Embryonic facial prominence (tissue), 1 donor: Measurements from ENCODE around the gene UHRF1.
"Not testable (repeated sequence)": the region's sequence is repeated elsewhere in the genome, so short reads cannot be mapped to it uniquely, and the experiment has no call there.

Experiments
- DNase-seq: peaks from one replicate; pipeline ENCODE4 v3.0.0-alpha.2; 2016; ENCODE audit errors: extremely low spot score

UHRF1 gene

DNA sequence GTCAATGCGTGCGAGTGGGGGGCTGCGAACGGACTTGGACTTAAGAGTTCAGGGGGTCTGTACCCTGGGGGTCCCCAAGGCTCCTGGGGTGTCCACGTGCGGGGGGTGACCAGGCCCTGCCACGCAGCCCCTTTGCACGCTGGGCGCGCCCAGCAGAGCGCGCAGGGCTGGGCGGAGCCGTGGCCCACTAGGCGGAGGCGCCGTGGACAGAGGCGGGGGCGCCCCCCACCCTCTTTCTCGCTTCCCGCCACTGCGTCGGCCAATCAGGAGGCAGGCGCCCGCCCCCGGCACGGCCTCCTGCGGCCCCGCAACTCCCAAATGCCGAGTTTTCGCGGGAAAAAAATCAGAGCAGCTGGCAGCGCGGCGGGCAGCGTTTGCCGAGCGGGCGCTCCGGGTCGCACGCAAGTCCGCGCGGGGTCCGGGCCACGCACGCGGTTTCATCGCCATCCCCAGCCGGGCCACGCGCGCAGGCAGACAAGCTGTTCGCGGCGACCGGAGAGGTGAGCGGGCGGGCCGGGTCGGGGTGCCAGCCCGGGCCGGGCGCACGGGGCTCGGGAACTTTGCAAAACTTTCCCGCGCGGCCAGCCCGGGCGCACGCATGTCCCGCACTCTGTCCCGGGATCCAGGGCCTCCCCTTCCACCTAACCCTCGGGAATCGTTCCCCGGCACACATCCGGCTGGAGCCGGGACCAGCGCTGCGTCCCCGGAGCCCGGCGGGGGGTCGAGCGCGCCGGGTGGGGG is at the start of gene UHRF1:
Gene UHRF1 (plus strand): TSS at position 346 of the 741 bp plus-strand sequence. CDS start 1,385 bp downstream, outside the sequence.
- no peak for DNase-seq

DNA sequence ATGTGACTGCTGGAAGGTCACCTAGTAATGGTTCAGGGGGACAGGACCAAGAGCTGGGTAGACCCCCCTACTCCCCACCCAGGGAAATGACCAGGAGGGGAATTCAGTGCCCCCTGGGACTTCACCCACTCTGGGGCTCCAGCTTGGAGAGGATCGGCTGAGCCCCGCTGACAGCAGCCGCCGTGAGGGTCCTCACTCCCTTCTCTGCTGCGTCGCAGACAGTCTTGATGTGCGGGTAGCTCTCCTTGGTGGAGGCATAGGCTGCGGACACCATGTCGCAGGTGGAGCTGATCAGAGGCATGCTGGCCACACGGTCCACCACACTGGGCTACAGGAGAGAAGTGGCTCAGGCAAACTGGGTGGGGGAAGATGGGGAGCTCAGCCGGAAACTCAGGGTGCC is 49.6 kb upstream of the UHRF1 start:
- no peak for DNase-seq

DNA sequence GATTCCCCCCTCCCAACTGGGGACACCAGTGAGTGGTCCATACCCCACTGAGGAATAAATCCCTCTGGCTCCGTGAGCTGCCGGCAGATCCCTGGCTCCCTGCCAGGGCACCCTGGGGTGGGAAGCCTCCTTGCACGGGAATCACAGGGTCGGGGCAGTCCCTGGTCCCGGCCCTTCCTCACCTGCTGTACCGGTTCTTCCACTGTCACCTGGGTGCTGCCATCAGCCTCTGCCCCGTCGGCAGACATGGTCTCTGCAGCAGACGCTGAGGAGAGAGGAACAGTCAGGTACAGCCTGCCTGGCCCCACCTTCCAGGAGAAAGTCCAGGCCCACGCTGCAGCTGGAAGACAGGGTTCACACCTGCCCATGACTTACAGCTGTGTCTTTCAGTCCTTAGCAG is 48.2 kb upstream of the UHRF1 start:
- no peak for DNase-seq

DNA sequence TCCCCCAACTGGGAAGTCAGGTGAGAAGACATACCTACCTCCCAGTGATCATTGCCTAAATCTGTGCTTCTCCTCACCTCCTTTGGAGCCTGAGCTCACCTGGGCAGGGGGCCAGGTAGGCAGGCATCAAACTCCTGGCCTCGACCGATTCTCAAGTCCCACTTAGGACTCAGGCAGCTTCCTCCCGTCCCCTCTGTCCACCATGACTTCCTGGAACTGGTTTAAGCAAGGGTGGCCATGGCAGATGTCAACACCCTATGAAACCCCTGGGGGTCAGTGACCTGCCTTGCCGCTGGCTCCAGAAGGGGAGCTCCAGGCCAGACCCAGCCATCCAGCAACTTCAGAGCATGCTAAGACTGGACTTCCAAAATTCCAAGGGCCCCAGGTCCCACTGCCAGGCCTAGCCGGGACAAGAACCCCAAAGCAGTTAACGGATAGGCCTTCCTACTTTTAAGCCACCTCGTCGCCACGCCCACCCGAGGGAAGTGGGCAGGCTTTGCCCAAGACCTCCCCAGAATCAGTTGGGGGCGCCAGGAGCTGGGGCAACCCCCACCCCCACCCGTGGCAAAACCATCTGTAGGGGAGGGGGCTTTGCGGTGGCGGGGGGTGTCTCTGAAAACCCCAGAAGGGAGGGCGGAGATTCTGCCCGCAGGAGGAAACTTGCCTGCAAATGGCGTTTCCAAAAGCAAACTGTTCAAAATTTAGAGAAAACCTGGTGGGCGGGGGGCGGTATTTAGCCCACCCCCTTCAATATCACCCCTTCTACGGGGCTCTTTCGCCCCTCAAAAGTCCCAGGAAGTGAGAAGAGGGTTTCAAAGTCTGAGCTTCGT is 42.5 kb upstream of the UHRF1 start:
- no peak for DNase-seq

DNA sequence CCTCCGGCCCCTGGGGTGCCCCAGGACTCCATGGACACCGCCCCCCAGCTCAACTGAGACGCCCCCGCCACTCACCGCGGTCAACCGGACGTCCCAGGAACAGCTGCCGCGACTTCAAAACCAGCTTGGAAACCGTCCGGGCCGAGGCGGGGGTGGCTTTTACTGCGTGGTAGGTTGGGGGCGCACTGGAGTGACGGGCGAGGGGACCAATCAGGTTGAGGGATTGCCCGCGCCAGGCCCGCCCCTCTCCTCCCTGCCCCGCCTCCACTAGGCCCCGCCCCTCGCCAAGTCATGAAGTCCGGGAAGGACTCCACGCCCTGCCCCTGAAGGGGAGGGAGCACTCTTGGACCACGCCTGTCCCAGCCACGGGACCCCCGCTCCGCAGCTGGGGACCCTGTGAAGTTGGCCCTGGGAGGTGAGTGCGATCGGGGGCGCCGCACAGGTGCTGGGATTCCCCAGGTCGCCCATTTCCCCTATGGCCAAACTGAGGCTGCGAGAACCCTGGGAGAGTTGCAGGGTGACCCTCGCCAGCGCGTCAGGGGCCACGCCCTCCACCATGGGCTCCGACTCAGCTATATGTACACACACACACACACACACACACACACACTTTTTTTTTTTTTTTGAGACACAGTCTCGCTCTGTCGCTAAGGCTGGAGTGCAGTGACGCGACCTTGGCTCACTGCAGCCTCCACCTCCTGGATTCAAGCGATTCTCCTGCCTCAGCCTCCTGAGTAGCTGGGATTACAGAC is 41.6 kb upstream of the UHRF1 start, which contains the start of gene PLIN3:
Gene PLIN3 (minus strand): TSS at position 134 of the 752 bp plus-strand sequence. CDS start 6,273 bp downstream, outside the sequence.
- peak; percentile 89 for DNase-seq

DNA sequence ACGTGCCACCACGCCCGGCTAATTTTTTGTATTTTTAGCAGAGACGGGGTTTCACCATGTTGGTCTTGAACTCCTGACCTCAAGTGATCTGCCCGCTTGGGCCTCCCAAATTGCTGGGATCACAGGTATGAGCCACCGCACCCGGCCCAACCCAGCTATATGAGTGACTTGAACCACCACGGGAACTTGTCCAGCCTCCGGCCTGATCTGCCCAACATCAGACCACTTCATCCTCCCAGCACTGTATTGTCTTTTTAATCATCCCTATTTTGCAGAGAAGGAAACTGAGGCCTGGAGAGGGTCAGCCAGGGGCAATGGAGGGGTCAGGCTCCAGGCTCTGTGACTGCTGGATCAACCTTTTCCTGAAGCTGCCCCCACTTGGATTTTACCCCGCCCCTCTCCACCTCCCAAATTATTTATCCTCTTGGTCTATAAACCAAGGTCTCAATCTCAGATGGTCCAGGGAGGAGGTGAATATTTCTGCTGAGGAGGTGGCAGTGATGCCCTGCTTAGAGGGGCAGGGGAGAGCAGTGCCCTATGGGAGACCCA is 40.9 kb upstream of the UHRF1 start:
- DNase-seq = no peak

DNA sequence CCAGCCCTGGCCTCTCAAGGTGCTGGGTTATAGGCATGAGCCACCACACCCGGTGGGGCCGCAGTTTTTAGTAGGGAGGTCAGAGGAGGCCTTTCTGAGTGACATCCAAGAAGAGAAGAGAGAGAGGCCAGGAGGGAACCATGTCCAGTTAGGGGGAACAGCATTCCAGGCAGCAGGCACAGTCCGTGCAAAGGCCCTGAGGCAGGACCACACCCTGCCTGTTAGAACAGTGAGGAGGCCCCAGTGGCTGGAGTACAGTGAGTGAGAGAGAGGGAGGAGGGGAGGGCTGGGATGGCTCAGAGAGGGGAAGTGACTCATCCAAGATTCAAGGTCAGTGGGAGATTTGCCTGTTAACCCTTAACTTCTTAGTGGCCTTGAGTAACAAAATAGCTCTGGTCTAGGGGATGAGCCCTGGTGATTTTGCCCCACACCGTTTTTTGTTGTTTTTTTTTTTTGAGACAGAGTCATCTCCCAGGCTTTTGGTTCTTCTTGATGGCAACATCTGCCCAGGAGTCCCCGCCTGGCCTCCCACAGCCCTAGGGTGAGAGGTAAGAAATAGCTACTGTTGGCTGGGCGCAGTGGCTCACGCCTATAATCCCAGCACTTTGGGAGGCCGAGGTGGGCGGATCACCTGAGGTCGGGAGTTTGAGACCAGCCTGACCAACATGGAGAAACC is 39.1 kb upstream of the UHRF1 start:
- DNase-seq = no peak

DNA sequence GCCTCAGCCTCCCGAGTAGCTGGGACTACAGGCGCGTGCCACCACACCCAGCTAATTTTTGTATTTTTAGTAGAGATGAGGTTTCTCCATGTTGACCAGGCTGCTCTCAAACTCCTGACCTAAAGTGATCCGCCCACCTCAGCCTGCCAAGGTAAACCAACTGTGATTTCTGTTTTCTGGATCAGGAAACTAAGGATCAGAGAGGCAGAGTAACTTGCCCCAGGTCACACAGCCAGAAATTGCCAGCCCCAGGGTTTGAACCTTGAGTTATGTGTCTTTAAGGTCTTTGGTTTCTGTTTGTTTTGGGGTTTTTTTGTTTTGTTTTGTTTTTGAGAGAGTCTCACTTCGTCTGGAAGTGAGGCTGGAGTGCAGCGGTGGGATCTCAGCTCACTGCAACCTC is 37.6 kb upstream of the UHRF1 start:
- DNase-seq = no peak

DNA sequence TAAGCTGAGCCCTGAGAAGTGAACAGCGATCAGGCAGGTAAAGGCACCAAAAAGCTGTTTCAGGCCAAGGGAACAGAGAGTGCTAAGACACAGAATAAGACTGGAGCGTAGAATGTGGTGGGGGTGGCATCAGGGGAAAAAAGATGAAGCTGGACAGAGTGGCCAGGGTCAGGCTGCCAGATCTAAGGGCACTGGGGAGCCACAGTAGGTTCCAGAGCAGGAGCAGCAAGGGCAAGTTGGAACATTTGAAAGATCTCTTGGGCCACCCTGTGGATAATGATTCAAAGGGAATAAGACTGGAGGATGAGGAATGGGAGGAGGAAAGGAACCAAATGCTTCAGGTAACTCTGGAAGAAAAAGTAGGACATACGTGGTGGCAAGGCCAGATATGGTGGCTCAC is 35.4 kb upstream of the UHRF1 start:
- no peak for DNase-seq

DNA sequence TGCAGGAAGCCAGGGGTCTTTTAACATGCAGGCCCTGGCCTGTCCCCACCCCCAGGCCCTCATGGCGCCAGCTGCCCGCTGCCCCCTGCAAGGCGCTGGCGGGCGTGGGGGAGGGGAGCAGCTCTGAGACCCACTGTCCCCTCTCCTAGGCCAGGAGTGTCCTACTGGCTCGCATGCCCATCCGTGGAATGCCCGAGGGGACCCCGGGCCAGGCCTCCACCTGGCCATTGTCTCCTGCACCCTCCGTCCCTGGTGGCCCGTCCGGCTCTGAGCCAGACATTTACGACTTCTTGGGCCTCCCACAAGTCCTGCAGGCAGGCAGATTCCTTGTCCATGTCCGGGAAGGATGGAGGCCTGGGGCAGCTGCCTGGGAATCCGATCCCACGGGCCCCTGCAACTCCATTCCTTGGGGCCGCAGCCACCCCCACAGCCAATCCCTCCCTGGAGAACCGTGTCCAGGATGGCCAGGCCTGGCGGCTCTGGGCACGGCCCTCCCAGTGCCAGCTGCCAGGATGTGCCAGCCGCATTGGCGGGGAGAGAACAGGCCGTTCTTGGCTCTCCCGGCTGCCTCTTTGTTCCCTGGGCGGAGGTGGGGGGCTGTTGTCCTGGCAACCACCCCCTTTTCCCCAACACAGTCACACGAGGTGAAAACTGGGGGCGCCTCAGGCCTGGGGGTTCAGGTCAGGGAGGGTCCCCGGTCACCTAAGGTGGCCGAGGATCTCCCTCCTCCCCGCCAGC is 31.4 kb upstream of the UHRF1 start:
- no peak for DNase-seq

DNA sequence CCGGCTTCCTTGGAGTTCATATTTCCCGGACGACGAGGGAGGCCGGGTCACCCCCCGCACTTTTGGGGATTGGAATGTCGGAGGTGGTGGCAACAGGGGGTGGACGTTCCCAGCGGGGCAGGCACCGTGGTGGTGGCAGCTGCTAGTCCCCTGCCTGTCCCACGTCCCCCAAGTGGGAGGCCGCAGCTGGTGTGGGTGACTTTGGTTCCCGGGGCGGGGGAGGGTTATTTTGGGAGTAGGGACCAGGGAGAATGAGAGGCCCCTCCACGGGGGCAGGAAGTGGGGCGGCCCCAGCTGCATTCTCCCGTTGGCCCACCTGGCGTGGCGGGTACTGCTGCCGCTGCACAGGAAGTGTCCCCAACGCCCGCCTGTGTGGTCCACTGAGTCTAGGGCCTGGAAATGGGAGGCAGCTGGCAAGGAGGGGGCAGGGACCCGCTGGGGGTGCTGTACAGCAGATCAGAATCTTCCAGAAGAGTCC is 30.8 kb upstream of the UHRF1 start:
- DNase-seq = no peak

DNA sequence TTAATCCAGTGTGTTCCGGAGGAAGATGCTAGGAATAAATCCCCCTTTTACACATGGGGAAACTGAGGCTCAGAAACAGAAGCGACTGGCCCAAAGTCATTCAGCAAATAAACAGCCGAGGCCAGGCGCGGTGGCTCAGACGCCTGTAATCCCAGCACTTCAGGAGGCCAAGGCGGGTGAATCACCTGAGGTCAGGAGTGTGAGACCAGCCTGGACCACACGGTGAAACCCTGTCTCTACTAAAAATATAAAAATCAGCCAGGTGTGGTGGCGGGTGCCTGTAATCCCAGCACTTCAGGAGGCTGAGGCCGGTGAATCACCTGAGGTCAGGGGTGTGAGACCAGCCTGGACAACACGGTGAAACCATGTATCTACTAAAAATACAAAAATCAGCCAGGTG is 30.3 kb upstream of the UHRF1 start:
- no peak for DNase-seq

DNA sequence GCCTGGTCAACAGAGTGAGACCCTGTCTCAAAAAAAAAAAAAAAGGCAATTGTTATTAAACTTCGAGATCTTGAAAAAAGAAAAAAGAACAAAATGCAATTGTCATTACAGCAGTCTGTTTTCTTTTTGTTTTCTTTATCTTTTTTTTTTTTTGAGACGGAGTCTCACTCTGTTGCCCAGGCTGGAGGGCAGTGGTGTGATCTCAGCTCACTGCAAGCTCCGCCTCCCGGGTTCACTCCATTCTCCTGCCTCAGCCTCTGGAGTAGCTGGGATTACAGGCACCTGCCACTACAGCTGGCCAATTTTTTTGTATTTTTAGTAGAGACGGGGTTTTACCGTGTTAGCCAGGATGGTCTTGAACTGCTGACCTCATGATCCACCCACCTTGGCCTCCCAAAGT is 26.4 kb upstream of the UHRF1 start:
- not testable (repeated sequence) for DNase-seq

DNA sequence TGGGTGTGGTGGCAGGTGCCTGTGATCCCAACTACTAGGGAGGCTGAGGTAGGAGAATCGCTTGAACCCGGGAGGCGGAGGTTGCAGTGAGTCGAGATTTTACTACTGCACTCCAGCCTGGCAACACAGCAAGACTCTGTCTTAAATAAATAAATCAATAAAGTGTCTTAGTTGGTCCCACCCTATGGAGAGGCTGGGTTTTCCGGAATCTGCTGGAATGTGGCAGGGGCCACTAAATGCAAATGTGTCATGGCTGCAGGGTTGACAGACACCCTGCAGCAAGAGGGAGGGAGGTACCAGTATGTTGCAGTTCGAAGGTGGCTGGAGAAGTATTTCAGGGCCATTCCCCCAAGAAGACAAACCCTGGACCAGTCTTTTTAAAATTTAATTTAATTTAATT is 24.3 kb upstream of the UHRF1 start:
- DNase-seq = not testable (repeated sequence)

DNA sequence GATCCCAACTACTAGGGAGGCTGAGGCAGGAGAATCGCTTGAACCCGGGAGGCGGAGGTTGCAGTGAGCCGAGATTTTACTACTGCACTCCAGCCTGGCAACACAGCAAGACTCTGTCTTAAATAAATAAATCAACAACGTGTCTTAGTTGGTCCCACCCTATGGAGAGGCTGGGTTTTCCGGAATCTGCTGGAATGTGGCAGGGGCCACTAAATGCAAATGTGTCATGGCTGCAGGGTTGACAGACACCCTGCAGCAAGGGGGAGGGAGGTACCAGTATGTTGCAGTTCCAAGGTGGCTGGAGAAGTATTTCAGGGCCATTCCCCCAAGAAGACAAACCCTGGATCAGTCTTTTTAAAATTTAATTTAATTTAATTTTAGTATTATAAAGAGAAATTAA is 21.5 kb upstream of the UHRF1 start:
- not testable (repeated sequence) for DNase-seq

DNA sequence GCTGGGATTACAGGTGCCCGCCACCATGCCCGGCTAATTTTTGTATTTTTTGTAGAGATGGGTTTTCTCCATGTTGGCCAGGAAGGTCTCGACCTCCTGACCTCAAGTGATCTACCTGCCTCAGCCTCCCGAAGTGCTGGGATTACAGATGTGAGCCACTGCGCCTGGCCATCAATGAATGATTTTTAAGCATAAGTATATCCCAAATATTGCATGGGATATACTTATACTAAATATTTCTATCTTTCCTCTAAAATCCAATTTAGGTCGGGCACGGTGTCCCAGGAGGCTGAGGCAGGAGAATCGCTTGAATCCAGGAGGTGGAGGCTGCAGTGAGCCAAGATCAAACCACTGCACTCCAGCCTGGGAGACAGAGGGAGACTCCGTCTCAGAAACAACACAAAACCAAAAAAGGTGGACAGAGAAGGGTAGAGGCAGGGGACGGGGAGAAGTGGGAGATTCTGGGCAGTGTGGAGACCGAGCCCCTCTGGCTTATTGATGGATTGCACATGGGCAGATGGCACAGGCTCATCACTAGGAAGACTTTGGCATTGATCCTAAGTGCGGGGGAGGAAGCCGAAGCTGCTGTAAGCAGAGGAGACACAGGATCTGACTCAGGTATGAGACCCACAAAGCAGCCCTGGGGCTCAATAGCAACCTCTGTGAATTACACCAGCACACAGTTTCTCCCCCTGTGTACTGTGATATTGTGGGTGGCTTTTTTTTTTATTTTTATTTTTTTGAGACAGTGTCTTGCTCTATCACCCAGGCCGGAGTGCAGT is 20.1 kb upstream of the UHRF1 start:
- no peak for DNase-seq

DNA sequence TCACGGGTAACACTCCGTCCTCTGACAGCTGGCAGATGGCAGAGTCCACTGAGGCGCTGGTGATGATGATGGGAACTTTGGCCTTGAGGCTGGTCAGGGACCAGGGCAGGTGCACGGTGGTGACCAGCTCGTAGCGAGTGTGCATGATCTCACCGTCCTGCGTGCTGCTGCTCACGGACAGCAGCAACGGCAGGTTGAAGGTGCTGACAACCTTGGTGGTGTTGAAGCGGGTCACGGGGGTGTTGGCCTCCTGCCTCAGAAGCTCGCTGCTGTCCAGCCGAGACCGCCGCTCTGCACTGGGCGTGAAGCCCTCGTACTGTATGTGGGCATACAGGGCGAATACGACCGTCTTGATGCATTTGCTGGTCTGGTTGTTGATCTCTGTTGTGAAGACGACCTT is 18.2 kb upstream of the UHRF1 start:
- DNase-seq = no peak

DNA sequence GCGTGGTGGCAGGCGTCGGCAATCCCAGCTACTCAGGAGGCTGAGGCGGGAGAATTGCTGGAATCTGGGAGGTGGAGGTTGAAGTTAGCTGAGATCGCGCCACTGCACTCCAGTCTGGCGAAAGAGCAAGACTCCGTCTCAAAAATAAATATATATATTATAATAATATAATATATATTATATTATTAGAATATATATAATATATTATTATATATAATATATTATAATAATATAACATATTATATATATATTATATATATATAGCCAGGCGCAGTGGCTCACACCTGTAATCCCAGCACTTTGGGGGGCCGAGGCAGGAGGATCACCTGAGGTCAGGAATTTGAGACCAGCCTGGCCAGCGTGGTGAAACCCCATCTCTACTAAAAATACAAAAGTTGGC is 16.3 kb upstream of the UHRF1 start:
- DNase-seq = not testable (repeated sequence)

DNA sequence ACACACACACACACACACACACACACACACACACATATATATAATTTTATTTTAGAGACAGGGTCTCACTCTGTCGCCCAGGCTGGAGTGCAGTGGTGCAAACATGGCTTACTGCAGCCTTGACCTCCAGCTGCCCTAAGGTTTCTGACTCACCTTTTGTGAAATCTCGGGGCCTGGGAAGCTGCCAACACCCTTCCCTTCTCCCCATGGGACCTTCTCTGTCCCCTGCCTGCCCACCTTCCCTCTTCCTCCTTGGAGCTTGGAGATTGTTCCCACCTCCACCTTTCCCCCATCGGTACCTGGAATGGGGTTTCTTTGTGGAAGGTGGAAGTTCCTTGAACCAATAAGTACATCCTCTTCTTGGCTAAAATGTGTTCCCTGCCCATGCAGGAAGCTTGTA is 12.9 kb upstream of the UHRF1 start:
- no peak for DNase-seq

DNA sequence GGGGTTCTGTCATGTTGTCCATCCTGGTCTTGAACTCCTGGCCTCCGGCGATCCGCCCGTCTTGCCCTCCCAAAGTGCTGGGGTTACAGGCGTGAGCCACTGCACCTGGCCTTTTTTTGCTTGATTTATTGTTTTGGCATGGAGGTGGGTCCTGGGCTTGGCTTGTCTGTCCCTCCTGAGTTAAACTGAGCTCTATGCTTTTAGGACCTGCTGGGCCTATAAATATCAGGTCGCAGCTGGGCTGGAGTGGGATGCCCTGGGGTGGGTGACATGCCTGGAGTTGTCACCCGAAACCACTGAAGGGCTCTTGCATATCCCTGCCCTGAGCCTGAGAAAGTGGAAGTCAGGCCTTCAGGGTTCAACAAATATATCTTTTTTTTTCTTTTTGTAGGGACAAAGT is 12.2 kb upstream of the UHRF1 start:
- no peak for DNase-seq
